ENCODE data around the gene GGA1. TPM values are rescaled to one million over a fixed set of nuclear protein-coding genes. Genes with fewer than 3 reads are reported as not detected.
"Not testable (repeated sequence)": the region's sequence is repeated elsewhere in the genome, so short reads cannot be mapped to it uniquely, and the experiment has no call there.

GGA1 gene
- total RNA-seq, 3 donors from 2014 or later: 36.6 to 63.9 (median 54.7) TPM

GRCh38 chr22:37607010-37607934 is 1.4 kb upstream of the GGA1 start:
- peak overlapping the region; percentile 95 to 96 for H3K27ac ChIP-seq
- intact Hi-C loops (cut with DNase I; ENCODE audit: low total_unique reads): no loop called here
- H3K9me3 ChIP-seq: no peaks in the 10 kb centered on the region
- peak overlapping the region; percentile 79 to 96 (median 95) for H3K4me3 ChIP-seq
- TF ChIP-seq POLR2A (IDR thresholded peaks at IDR 0.05): no peak
- TF ChIP-seq POLR2AphosphoS5 (IDR thresholded peaks at IDR 0.05): peak; percentile 54 to 81 (median 58)
- TF ChIP-seq CTCF (IDR thresholded peaks at IDR 0.05): peak; percentile 94 to 99 (median 96)
- H3K4me1 ChIP-seq: peaks cover 0 to 11% of the 10 kb centered on the region in 2 donors
- no peaks in the 10 kb centered on the region for H3K36me3 ChIP-seq
- peak; percentile 95 for DNase-seq (ENCODE audit: low spot score in 2 of 2)
- H3K27me3 ChIP-seq: no peaks in the 10 kb centered on the region

DNA sequence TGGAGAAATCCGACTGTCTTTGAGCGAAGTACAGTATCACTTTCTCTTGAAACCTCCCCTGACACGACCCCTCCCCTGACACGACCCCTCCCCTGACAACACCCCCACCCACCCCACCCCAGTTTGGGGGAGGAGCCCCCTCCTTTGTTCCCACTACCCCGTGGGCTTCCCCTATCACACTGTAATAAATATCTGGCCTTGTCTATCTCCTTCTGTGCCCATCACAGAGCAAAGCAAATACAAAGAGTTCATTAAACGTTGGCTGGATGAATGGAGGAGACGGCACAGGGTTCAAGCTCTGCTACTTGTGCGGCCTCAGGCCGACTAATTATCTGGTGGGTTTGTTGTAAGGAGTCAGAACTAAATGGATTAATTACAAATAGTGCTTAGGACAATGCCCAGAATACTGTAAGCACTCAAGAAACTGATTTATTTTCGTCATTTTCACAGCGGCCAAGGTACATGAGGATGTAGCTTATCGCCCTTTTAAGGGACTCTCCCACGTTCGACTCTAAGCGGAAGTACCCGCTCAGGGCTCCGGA is 628 bp upstream of the GGA1 start:
- H3K27me3 ChIP-seq: no peaks in the 10 kb centered on the region
- H3K36me3 ChIP-seq: no peaks in the 10 kb centered on the region
- no peak for DNase-seq (ENCODE audit: low spot score in 2 of 2)
- intact Hi-C loops (cut with DNase I; ENCODE audit: low total_unique reads): no loop called here
- H3K4me3 ChIP-seq: peak overlapping the region; percentile 79 to 96 (median 95)
- H3K9me3 ChIP-seq: no peaks in the 10 kb centered on the region
- peaks cover 0 to 11% of the 10 kb centered on the region in 2 donors for H3K4me1 ChIP-seq
- H3K27ac ChIP-seq: peak overlapping the region; percentile 95 to 96
- TF ChIP-seq CTCF (IDR thresholded peaks at IDR 0.05): no peak
- TF ChIP-seq POLR2A (IDR thresholded peaks at IDR 0.05): no peak
- TF ChIP-seq POLR2AphosphoS5 (IDR thresholded peaks at IDR 0.05): no peak

- H3K27ac ChIP-seq: peak overlapping the region; percentile 95 to 96
Measured at GRCh38 chr22:37609240-37610152, 862 bp downstream of the GGA1 start.

GRCh38 chr22:37610153-37610475 is 1.5 kb downstream of the GGA1 start:
- H3K36me3 ChIP-seq; DNase-seq (ENCODE audit: low spot score in 2 of 2); H3K27me3 ChIP-seq; intact Hi-C loops (cut with DNase I; ENCODE audit: low total_unique reads); H3K9me3 ChIP-seq: not testable (repeated sequence)
- peak overlapping the region; percentile 79 to 96 (median 95) for H3K4me3 ChIP-seq
- peak overlapping the region; percentile 95 to 96 for H3K27ac ChIP-seq
- peaks cover 0 to 11% of the 10 kb centered on the region in 2 donors for H3K4me1 ChIP-seq

More at GRCh38 chr22:37609240-37610152, 862 bp downstream of the GGA1 start:
- no peak for DNase-seq (ENCODE audit: low spot score in 2 of 2)
- Histone ChIP-seq H3K4me1 (peaks cover 0 to 11% of the 10 kb centered on the region in 2 donors), H3K27me3 (no peaks in the 10 kb centered on the region), H3K4me3 (peak overlapping the region; percentile 79 to 96 (median 95)), H3K36me3 (no peaks in the 10 kb centered on the region), H3K9me3 (no peaks in the 10 kb centered on the region)
- TF ChIP-seq POLR2AphosphoS5 (IDR thresholded peaks at IDR 0.05) (no peak), POLR2A (IDR thresholded peaks at IDR 0.05) (no peak), CTCF (IDR thresholded peaks at IDR 0.05) (no peak)
- intact Hi-C loops (cut with DNase I; ENCODE audit: low total_unique reads): no loop called here

GRCh38 chr22:37610480-37611129 is 2.0 kb downstream of the GGA1 start:
- H3K9me3 ChIP-seq: no peaks in the 10 kb centered on the region
- H3K4me1 ChIP-seq: peaks cover 0 to 11% of the 10 kb centered on the region in 2 donors
- TF ChIP-seq POLR2A (IDR thresholded peaks at IDR 0.05) (no peak), CTCF (IDR thresholded peaks at IDR 0.05) (no peak), POLR2AphosphoS5 (IDR thresholded peaks at IDR 0.05) (no peak)
- peak overlapping the region in 1 of 3 donors; percentile 19 for H3K4me3 ChIP-seq
- H3K27ac ChIP-seq: peak overlapping the region; percentile 45 to 95
- no peaks in the 10 kb centered on the region for H3K27me3 ChIP-seq
- DNase-seq (ENCODE audit: low spot score in 2 of 2): no peak
- intact Hi-C loops (cut with DNase I; ENCODE audit: low total_unique reads): no loop called here
- H3K36me3 ChIP-seq: no peaks in the 10 kb centered on the region

Data from breast epithelium (tissue), 4 donors.